Purkinje cell (primary cell): ENCODE results near the gene CXXC5. TPM values are rescaled to one million over a fixed set of nuclear protein-coding genes. Genes with fewer than 3 reads are reported as not detected.

Experiments
- polyA plus RNA-seq: library from polyadenylated mRNA; unstranded; fragments of >200 nt; fragmentation: Nextera tagmentation; gene quantifications from 2 replicates; pipeline ENCODE4 v1.2.1, GENCODE V29; 2014

Gene CXXC5
- 10.5 and 18.9 TPM in 2 replicates for polyA plus RNA-seq

DNA sequence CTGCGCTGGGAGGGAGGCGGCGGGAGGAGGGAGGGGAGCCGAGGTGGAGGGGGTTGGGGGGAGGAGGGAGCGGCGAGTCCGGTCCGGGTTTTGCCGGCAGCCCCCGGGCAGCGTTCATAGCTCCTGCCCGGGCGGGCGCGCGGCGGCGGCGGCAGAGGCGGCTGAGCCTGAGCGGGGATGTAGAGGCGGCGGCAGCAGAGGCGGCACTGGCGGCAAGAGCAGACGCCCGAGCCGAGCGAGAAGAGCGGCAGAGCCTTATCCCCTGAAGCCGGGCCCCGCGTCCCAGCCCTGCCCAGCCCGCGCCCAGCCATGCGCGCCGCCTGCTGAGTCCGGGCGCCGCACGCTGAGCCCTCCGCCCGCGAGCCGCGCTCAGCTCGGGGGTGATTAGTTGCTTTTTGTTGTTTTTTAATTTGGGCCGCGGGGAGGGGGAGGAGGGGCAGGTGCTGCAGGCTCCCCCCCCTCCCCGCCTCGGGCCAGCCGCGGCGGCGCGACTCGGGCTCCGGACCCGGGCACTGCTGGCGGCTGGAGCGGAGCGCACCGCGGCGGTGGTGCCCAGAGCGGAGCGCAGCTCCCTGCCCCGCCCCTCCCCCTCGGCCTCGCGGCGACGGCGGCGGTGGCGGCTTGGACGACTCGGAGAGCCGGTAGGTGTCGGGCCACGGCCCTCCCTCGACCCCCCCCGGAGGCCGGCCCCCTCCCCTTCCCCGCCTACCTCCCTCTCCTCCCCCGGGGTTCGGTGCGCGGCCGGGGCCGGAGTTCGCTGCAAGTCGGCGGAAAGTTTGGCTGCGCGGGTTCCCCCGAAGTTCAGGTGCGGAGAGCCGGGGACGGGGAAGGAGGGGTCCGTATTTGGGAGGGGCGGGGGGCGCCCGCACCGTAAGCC is at the start of gene CXXC5:
Gene CXXC5, plus strand, starts transcription at position 145 of the 877 bp plus-strand sequence. CDS start 32,175 bp downstream, outside the sequence.

Other genes with a start within 250 kb of the CXXC5 start
- 0.81 and 7.7 TPM in 2 replicates for gene SPATA24, start 244.3 kb upstream of the CXXC5 start, polyA plus RNA-seq
- gene DNAJC18, start 208.8 kb upstream of the CXXC5 start, polyA plus RNA-seq, result 11.1 and 27.2 TPM in 2 replicates
- gene ECSCR, start 185.6 kb upstream of the CXXC5 start, polyA plus RNA-seq, result 2.1 TPM in 1 of 2 replicates, not detected in the other
- not detected in 2 replicates for gene SMIM33, start 177.3 kb upstream of the CXXC5 start, polyA plus RNA-seq
- gene STING1, start 165.6 kb upstream of the CXXC5 start, polyA plus RNA-seq, result 0.82 TPM in 1 of 2 replicates, not detected in the other
- 50.6 and 57.5 TPM in 2 replicates for gene UBE2D2, start 87.0 kb upstream of the CXXC5 start, polyA plus RNA-seq
- gene PSD2, start 147.5 kb downstream of the CXXC5 start, polyA plus RNA-seq, result 192 and 243 TPM in 2 replicates